ENCODE results near the gene SLC35E4.

GRCh38 chr22:30614268-30614667 lies 21.3 kb upstream of the SLC35E4 start:
- TF ChIP-seq CTCF (IDR thresholded peaks at IDR 0.05) = no peak
- TF ChIP-seq POLR2A (IDR thresholded peaks at IDR 0.05) = no peak

Measured in right lobe of liver (tissue), 4 donors.